ENCODE results near the gene LRRC8D. TPM values are rescaled to one million over a fixed set of nuclear protein-coding genes. Genes with fewer than 3 reads are reported as not detected.
A peak's percentile ranks its signal among the peaks of the same experiment; 100 is the strongest.

LRRC8D gene
- total and polyA plus RNA-seq, 2 donors from 2014 or later = 16.3 to 36.6 TPM

- peak overlapping the region in 1 of 2 donors; percentile 58 for H3K27ac ChIP-seq (ENCODE audit: low read depth in 2 of 2, low read length in 2 of 2)
- H3K36me3 ChIP-seq (ENCODE audit: control insufficient read depth in 2 of 3, insufficient read depth in 3 of 3, low read length in 3 of 3) = no peaks in the 10 kb centered on the region
- H3K27me3 ChIP-seq (ENCODE audit: control insufficient read depth, insufficient read depth, low read length) = no peaks in the 10 kb centered on the region
- H3K9me3 ChIP-seq (ENCODE audit: control insufficient read depth in 2 of 3, insufficient read depth in 1 of 3, low read length in 3 of 3) = no peaks in the 10 kb centered on the region
- no peak overlapping the region for H3K9ac ChIP-seq (ENCODE audit: low read length in 3 of 3)
- no peak for TF ChIP-seq CTCF (IDR thresholded peaks at IDR 0.05; ENCODE audit: borderline replicate concordance, extremely low read depth, insufficient read depth)
- intact Hi-C loops (cut with DNase I) = no loop called here
- no peak for FAIRE-seq
- H3K4me1 ChIP-seq (ENCODE audit: control insufficient read depth in 2 of 3, insufficient read depth in 2 of 3, low read depth in 1 of 3, low read length in 3 of 3) = peaks cover 13 to 65% (median 23%) of the 10 kb centered on the region in 3 donors
- H3K4me3 ChIP-seq (ENCODE audit: low read length in 3 of 3) = no peak overlapping the region
- no peak for DNase-seq
Measured at GRCh38 chr1:89837510-89837909, 16.7 kb downstream of the LRRC8D start.

DNA sequence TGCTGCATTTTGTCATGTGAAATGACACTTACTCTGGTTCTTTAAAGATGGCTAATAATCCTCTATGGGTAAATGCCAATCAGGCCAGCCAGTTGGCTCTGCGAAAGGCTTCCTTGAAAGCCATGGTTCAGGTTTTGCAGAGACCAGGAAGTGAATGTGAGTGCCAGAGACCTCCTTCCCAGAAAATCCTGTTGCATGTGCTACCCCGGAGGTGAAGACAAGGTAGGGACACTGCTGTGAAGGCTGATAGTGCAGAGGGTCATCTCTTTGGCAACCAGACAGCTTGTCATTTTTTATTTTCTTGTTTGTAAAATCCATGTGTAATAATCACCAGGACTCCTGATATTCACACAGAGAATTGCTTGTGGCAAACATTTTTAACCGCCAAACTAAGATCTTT lies 18.7 kb downstream of the LRRC8D start:
- TF ChIP-seq CTCF (IDR thresholded peaks at IDR 0.05; ENCODE audit: borderline replicate concordance, extremely low read depth, insufficient read depth) = no peak
- peaks cover 16 to 49% (median 24%) of the 10 kb centered on the region in 3 donors for H3K4me1 ChIP-seq (ENCODE audit: control insufficient read depth in 2 of 3, insufficient read depth in 2 of 3, low read depth in 1 of 3, low read length in 3 of 3)
- intact Hi-C loops (cut with DNase I) = no loop called here
- H3K9ac ChIP-seq (ENCODE audit: low read length in 3 of 3) = no peak overlapping the region
- H3K27me3 ChIP-seq (ENCODE audit: control insufficient read depth, insufficient read depth, low read length) = no peaks in the 10 kb centered on the region
- no peak for DNase-seq
- no peak overlapping the region for H3K27ac ChIP-seq (ENCODE audit: low read depth in 2 of 2, low read length in 2 of 2)
- no peaks in the 10 kb centered on the region for H3K36me3 ChIP-seq (ENCODE audit: control insufficient read depth in 2 of 3, insufficient read depth in 3 of 3, low read length in 3 of 3)
- no peak for FAIRE-seq
- H3K9me3 ChIP-seq (ENCODE audit: control insufficient read depth in 2 of 3, insufficient read depth in 1 of 3, low read length in 3 of 3) = no peaks in the 10 kb centered on the region
- H3K4me3 ChIP-seq (ENCODE audit: low read length in 3 of 3) = no peak overlapping the region

GRCh38 chr1:89841507-89841906 lies 20.7 kb downstream of the LRRC8D start:
- Histone ChIP-seq H3K27me3 (ENCODE audit: control insufficient read depth, insufficient read depth, low read length) (no peaks in the 10 kb centered on the region), H3K4me3 (ENCODE audit: low read length in 3 of 3) (peak overlapping the region in 1 of 3 donors; percentile 17), H3K27ac (ENCODE audit: low read depth in 2 of 2, low read length in 2 of 2) (peak overlapping the region; percentile 55 to 64), H3K9me3 (ENCODE audit: control insufficient read depth in 2 of 3, insufficient read depth in 1 of 3, low read length in 3 of 3) (no peaks in the 10 kb centered on the region), H3K9ac (ENCODE audit: low read length in 3 of 3) (no peak overlapping the region), H3K4me1 (ENCODE audit: control insufficient read depth in 2 of 3, insufficient read depth in 2 of 3, low read depth in 1 of 3, low read length in 3 of 3) (peaks cover 16 to 33% (median 16%) of the 10 kb centered on the region in 3 donors), H3K36me3 (ENCODE audit: control insufficient read depth in 2 of 3, insufficient read depth in 3 of 3, low read length in 3 of 3) (no peaks in the 10 kb centered on the region)
- no peak for TF ChIP-seq CTCF (IDR thresholded peaks at IDR 0.05; ENCODE audit: borderline replicate concordance, extremely low read depth, insufficient read depth)
- FAIRE-seq (no peak), DNase-seq (no peak)
- intact Hi-C loops (cut with DNase I) = no loop called here

Data from kidney (tissue), 14 donors.